GM23338 (cell line): Measurements from ENCODE around the gene MGME1. TPM values are rescaled to one million over a fixed set of nuclear protein-coding genes. Genes with fewer than 3 reads are reported as not detected.

Source experiments
- ATAC-seq: fragments of 200-7000 bp; cut with Tn5 transposase; 3 replicates; pipeline ENCODE4 v1.9.1; 2020
- DNase-seq: peaks from one replicate; pipeline ENCODE4 v3.0.0-alpha.2; 2015; ENCODE audit warnings: low spot score
- H2AFZ ChIP-seq: fragments of 200-600 bp; sonication (generic); 2 replicates; pipeline ENCODE4 v1.8.0; 2016; ENCODE audit warnings: antibody characterized with exemption, mild to moderate bottlenecking, moderate library complexity
- H3F3A ChIP-seq: fragments of 200-600 bp; sonication (generic); replicated peaks from 2 replicates; pipeline ENCODE4 v1.8.0; 2017; ENCODE audit warnings: antibody characterized with exemption, mixed run types, low read depth
- H3K27ac ChIP-seq: fragments of 200-600 bp; sonication (generic); 2 replicates; pipeline ENCODE4 v1.6.1; 2016; ENCODE audit warnings: low read depth
- H3K27me3 ChIP-seq: fragments of 200-600 bp; sonication (generic); 2 replicates; pipeline ENCODE4 v1.8.0; 2016; ENCODE audit warnings: mild to moderate bottlenecking, mixed run types, moderate library complexity; ENCODE audit not compliant: insufficient read depth
- H3K36me3 ChIP-seq: fragments of 200-600 bp; sonication (generic); 2 replicates; pipeline ENCODE4 v1.8.0; 2016; ENCODE audit warnings: mild to moderate bottlenecking; ENCODE audit not compliant: insufficient read depth
- H3K4me1 ChIP-seq: fragments of 200-600 bp; sonication (generic); 2 replicates; pipeline ENCODE4 v1.8.0; 2016; ENCODE audit warnings: mild to moderate bottlenecking, moderate library complexity; ENCODE audit not compliant: insufficient read depth
- H3K4me2 ChIP-seq: fragments of 200-600 bp; sonication (generic); 2 replicates; pipeline ENCODE4 v1.7.1; 2017; ENCODE audit warnings: mixed run types
- H3K4me3 ChIP-seq: fragments of 200-600 bp; sonication (generic); 2 replicates; pipeline ENCODE4 v1.6.1; 2016; ENCODE audit warnings: mixed run types
- H3K79me2 ChIP-seq: fragments of 200-600 bp; sonication (generic); replicated peaks from 2 replicates; pipeline ENCODE4 v1.8.0; 2017; ENCODE audit warnings: mild to moderate bottlenecking; ENCODE audit not compliant: insufficient read depth
- H3K9me2 ChIP-seq: fragments of 200-600 bp; sonication (generic); 2 replicates; pipeline ENCODE4 v1.8.0; 2017; ENCODE audit not compliant: insufficient read depth
- H4K20me1 ChIP-seq: fragments of 200-600 bp; sonication (generic); replicated peaks from 2 replicates; pipeline ENCODE4 v1.8.0; 2017; ENCODE audit warnings: mild to moderate bottlenecking; ENCODE audit not compliant: insufficient read depth
- H3K27ac Mint-ChIP-seq: 2 replicates; pipeline ENCODE4 v1.8.0; 2020; ENCODE audit warnings: inconsistent platforms, mild to moderate bottlenecking, moderate library complexity, mixed read lengths
- H3K27me3 Mint-ChIP-seq: 3 replicates; pipeline ENCODE4 v1.8.0; 2022; ENCODE audit warnings: low read depth, mild to moderate bottlenecking, moderate library complexity, mixed read lengths, inconsistent platforms; ENCODE audit not compliant: insufficient read depth, poor library complexity
- H3K36me3 Mint-ChIP-seq: 3 replicates; pipeline ENCODE4 v1.8.0; 2021; ENCODE audit warnings: low read depth, mild to moderate bottlenecking, inconsistent platforms, moderate library complexity, mixed read lengths
- H3K4me1 Mint-ChIP-seq: 3 replicates; pipeline ENCODE4 v1.8.0; 2020; ENCODE audit warnings: mild to moderate bottlenecking, inconsistent platforms, mixed read lengths
- H3K4me3 Mint-ChIP-seq: 3 replicates; pipeline ENCODE4 v1.8.0; 2021; ENCODE audit warnings: moderate library complexity, mild to moderate bottlenecking, inconsistent platforms, mixed read lengths
- H3K9me3 Mint-ChIP-seq: 3 replicates; pipeline ENCODE4 v1.8.0; 2020; ENCODE audit warnings: moderate library complexity, mild to moderate bottlenecking, inconsistent platforms, mixed read lengths
- STAT1 ChIP-seq: IDR thresholded peaks from one replicate; pipeline ENCODE4 v1.6.1; 2016; ENCODE audit warnings: antibody characterized with exemption; ENCODE audit not compliant: unreplicated experiment
- polyA plus RNA-seq: library from polyadenylated mRNA; unstranded; fragments of >200 nt; fragmentation: Nextera tagmentation; extraction: Ambion mirVana; gene quantifications from 2 replicates; pipeline ENCODE4 v1.2.1, GENCODE V29; 2016
- total RNA-seq: library from RNA; depleted of rRNA; stranded (reverse); fragments of >200 nt; shearing (Covaris generic); gene quantifications from 2 replicates; pipeline ENCODE4 v1.2.3, GENCODE V29; 2014
- TF ChIP-seq, protein P1 (sequence below): fragments of 250-450 bp; sonication (Bioruptor Pico); IDR thresholded peaks from 2 replicates; pipeline ENCODE4 v1.5.0; 2020; ENCODE audit warnings: mild to moderate bottlenecking, moderate library complexity
- TF ChIP-seq, protein P2 (sequence below), 2 experiments: fragments of 200-600 bp in 1 of 2; sonication (generic) in 1 of 2; conservative IDR thresholded peaks; 2 replicates each; pipeline versions ENCODE4 v1.5.1 to v1.6.1; 2016 to 2017; ENCODE audit warnings: antibody characterized with exemption in 2 of 2, low read depth in 2 of 2, mild to moderate bottlenecking in 2 of 2, moderate library complexity in 1 of 2

Gene MGME1
- total and polyA plus RNA-seq, 2 experiments from 2014 or later, result 43.1 to 56.9 TPM

DNA sequence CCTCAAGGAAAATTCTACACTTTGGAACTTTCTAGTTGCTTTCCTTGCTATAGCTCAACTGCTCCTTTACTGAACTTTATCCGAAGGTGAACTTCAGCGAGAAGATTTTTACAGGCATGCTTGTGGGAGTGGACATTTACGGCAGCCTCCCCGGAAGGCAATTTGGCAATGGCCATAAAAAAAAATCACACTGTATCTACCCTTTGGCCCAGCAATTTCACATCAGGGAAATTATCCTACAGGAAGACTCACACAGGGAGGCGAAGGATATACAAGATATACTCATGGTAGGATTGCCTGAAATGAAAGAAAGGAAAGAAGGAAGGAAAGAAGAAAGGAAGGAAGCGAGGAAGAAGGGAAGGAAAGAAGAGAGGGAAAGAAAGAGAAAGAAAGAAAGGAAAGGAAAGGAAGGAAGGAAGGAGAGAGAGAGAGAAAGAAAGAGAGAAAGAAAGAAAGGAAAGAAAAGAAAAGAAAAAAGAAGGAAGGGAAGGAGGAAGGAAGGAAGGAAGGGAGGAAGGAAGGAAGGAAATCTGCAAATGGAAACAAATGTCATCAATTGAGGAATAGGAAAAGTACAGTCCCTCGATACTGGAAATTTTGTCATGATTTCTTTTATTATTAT is 63.2 kb downstream of the MGME1 start (continued):
- TF ChIP-seq, protein P1, sequence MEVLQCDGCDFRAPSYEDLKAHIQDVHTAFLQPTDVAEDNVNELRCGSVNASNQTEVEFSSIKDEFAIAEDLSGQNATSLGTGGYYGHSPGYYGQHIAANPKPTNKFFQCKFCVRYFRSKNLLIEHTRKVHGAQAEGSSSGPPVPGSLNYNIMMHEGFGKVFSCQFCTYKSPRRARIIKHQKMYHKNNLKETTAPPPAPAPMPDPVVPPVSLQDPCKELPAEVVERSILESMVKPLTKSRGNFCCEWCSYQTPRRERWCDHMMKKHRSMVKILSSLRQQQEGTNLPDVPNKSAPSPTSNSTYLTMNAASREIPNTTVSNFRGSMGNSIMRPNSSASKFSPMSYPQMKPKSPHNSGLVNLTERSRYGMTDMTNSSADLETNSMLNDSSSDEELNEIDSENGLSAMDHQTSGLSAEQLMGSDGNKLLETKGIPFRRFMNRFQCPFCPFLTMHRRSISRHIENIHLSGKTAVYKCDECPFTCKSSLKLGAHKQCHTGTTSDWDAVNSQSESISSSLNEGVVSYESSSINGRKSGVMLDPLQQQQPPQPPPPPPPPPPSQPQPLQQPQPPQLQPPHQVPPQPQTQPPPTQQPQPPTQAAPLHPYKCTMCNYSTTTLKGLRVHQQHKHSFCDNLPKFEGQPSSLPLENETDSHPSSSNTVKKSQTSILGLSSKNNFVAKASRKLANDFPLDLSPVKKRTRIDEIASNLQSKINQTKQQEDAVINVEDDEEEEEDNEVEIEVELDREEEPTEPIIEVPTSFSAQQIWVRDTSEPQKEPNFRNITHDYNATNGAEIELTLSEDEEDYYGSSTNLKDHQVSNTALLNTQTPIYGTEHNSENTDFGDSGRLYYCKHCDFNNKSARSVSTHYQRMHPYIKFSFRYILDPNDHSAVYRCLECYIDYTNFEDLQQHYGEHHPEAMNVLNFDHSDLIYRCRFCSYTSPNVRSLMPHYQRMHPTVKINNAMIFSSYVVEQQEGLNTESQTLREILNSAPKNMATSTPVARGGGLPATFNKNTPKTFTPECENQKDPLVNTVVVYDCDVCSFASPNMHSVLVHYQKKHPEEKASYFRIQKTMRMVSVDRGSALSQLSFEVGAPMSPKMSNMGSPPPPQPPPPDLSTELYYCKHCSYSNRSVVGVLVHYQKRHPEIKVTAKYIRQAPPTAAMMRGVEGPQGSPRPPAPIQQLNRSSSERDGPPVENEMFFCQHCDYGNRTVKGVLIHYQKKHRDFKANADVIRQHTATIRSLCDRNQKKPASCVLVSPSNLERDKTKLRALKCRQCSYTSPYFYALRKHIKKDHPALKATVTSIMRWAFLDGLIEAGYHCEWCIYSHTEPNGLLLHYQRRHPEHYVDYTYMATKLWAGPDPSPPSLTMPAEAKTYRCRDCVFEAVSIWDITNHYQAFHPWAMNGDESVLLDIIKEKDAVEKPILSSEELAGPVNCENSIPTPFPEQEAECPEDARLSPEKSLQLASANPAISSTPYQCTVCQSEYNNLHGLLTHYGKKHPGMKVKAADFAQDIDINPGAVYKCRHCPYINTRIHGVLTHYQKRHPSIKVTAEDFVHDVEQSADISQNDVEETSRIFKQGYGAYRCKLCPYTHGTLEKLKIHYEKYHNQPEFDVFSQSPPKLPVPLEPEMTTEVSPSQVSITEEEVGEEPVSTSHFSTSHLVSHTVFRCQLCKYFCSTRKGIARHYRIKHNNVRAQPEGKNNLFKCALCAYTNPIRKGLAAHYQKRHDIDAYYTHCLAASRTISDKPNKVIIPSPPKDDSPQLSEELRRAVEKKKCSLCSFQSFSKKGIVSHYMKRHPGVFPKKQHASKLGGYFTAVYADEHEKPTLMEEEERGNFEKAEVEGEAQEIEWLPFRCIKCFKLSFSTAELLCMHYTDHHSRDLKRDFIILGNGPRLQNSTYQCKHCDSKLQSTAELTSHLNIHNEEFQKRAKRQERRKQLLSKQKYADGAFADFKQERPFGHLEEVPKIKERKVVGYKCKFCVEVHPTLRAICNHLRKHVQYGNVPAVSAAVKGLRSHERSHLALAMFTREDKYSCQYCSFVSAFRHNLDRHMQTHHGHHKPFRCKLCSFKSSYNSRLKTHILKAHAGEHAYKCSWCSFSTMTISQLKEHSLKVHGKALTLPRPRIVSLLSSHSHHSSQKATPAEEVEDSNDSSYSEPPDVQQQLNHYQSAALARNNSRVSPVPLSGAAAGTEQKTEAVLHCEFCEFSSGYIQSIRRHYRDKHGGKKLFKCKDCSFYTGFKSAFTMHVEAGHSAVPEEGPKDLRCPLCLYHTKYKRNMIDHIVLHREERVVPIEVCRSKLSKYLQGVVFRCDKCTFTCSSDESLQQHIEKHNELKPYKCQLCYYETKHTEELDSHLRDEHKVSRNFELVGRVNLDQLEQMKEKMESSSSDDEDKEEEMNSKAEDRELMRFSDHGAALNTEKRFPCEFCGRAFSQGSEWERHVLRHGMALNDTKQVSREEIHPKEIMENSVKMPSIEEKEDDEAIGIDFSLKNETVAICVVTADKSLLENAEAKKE (CRISPR knock-in tag), result no peak

DNA sequence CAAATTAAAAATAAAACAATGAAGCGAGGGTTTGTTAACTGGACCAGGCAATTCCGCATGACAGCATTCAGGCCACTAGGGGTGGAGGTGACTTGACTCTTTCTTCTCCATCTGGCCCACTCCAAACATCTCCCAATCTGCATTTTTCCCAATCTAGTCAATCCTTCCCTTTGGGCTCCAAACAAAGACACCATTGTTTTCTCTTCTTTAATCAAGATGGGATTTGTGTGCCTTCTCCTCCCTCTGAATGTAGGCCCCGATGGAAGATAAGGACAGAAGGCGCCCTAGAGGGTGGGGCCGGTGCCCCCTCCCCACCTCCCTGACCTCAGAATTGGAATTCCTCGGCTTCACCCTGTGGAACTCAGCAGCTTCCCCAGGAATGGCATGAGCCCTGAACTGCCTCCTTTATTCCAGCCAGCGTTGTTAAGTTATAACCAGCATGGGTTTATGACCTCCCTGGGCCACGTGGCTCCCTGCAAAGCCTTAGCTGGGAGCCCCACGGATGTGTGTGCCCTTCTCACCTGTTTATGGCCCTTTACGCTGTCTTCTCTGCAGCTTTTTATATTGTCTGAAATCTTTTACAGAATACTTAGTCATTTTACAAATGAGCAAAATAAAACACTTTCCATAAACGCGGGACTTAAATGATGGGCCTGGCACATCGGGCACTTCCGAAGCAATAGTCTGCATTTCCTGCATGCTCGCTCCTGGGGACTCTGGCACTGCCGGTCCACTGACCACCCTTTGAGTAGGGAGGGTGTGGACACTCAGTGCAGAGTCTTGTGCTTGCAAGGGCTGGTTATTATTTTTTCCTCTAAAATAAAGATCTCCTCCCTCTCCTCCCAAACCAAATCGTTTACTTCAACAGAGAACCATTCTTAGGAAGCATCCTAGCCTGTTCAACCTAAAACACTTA is 64.4 kb downstream of the MGME1 start:
- Histone ChIP-seq H3K79me2 (no peaks in the 10 kb centered on the region), H3K27me3 (no peaks in the 10 kb centered on the region), H3K4me3 (no peak overlapping the region), H3K4me2 (peak overlapping the region; percentile 51; the same call in 1 of the 2 replicates), H3F3A (0 out of 2 replicates have a peak, but pooled peaks cover 2% of the 10 kb centered on the region), H3K27ac (peak overlapping the region; percentile 86; the same call in 1 of the 2 replicates), H3K4me1 (peaks cover 6% of the 10 kb centered on the region; the same call in 1 of the 2 replicates), H3K36me3 (peaks cover 4% of the 10 kb centered on the region; the same call in 1 of the 2 replicates), H4K20me1 (no peaks in the 10 kb centered on the region; the same call in 1 of the 2 replicates), H2AFZ (no peak overlapping the region), H3K9me2 (no peaks in the 10 kb centered on the region)
- H3K27me3 Mint-ChIP-seq, result peaks cover 4% of the 10 kb centered on the region
- no peak overlapping the region for H3K4me3 Mint-ChIP-seq
- no peaks in the 10 kb centered on the region; the same call in 2 of the 3 replicates for H3K9me3 Mint-ChIP-seq
- peak; percentile 72 for DNase-seq
- H3K27ac Mint-ChIP-seq, result peak overlapping the region; percentile 13
- ATAC-seq, result peak; percentile 81
- peaks cover 11% of the 10 kb centered on the region; the same call in 2 of the 3 replicates for H3K36me3 Mint-ChIP-seq
- peaks cover 11% of the 10 kb centered on the region for H3K4me1 Mint-ChIP-seq
- TF ChIP-seq, protein P2, sequence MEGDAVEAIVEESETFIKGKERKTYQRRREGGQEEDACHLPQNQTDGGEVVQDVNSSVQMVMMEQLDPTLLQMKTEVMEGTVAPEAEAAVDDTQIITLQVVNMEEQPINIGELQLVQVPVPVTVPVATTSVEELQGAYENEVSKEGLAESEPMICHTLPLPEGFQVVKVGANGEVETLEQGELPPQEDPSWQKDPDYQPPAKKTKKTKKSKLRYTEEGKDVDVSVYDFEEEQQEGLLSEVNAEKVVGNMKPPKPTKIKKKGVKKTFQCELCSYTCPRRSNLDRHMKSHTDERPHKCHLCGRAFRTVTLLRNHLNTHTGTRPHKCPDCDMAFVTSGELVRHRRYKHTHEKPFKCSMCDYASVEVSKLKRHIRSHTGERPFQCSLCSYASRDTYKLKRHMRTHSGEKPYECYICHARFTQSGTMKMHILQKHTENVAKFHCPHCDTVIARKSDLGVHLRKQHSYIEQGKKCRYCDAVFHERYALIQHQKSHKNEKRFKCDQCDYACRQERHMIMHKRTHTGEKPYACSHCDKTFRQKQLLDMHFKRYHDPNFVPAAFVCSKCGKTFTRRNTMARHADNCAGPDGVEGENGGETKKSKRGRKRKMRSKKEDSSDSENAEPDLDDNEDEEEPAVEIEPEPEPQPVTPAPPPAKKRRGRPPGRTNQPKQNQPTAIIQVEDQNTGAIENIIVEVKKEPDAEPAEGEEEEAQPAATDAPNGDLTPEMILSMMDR (conservative IDR thresholded peaks at IDR 0.05; ENCODE audit: low read depth in 2 of 2), result peak; percentile 28 to 47; a peak in 3 of 4 replicates
- TF ChIP-seq, protein P1 (CRISPR knock-in tag), result peak; percentile 79; the same call in 1 of the 2 replicates
- no peak for TF ChIP-seq STAT1
